A673 (cell line): ENCODE measurements around the gene SSR2. TPM values are rescaled to one million over a fixed set of nuclear protein-coding genes. Genes with fewer than 3 reads are reported as not detected.

Experiments used
- BruUV-seq: library from RNA; stranded (reverse); fragments of 400-500 nt; replicated peaks from 2 replicates; lab custom pipeline; 2021; lab: Mats Ljungman, UMichigan
- CTCF ChIA-PET: fragments of 300-600 bp; sonication (Branson Sonifier 250); formaldehyde crosslinking; loops from one replicate; lab custom pipeline; 2022; ENCODE audit warnings: antibody characterized with exemption; lab: Charles Lee
- POLR2A ChIA-PET: fragments of 300-600 bp; sonication (Branson Sonifier 250); formaldehyde crosslinking; loops from one replicate; lab custom pipeline; 2022; ENCODE audit warnings: antibody characterized with exemption; ENCODE audit not compliant: low non-redundant PET; lab: Charles Lee
- DNase-seq: peaks from one replicate; pipeline ENCODE4 v3.0.0-alpha.2; 2015; ENCODE audit warnings: low spot score
- H3K27ac ChIP-seq: fragments of 200-600 bp; sonication (generic); 2 replicates; pipeline ENCODE4 v1.5.1; 2016; ENCODE audit warnings: mixed run types, low read depth, mild to moderate bottlenecking, mixed read lengths, antibody characterized with exemption, low read length; ENCODE audit not compliant: poor library complexity, severe bottlenecking
- H3K27me3 ChIP-seq: fragments of 200-600 bp; sonication (generic); replicated peaks from 2 replicates; pipeline ENCODE4 v1.6.1; 2017; ENCODE audit warnings: mixed run types, low read depth, mild to moderate bottlenecking, mixed read lengths, antibody characterized with exemption, low read length; ENCODE audit not compliant: insufficient read depth, poor library complexity
- H3K36me3 ChIP-seq: fragments of 200-600 bp; sonication (generic); 2 replicates; pipeline ENCODE4 v1.6.1; 2016; ENCODE audit warnings: mixed run types, mild to moderate bottlenecking, mixed read lengths, antibody characterized with exemption, low read length; ENCODE audit not compliant: insufficient read depth, poor library complexity, severe bottlenecking
- H3K4me1 ChIP-seq: fragments of 200-600 bp; sonication (generic); 2 replicates; pipeline ENCODE4 v1.6.1; 2017; ENCODE audit warnings: mixed run types, mild to moderate bottlenecking, mixed read lengths, antibody characterized with exemption, low read length; ENCODE audit not compliant: insufficient read depth, poor library complexity, severe bottlenecking
- H3K4me3 ChIP-seq: fragments of 200-600 bp; sonication (generic); 2 replicates; pipeline ENCODE4 v1.5.1; 2016; ENCODE audit warnings: low read depth, mixed run types, mild to moderate bottlenecking, mixed read lengths, low read length; ENCODE audit not compliant: poor library complexity, severe bottlenecking
- H3K9me3 ChIP-seq: fragments of 200-600 bp; sonication (generic); 2 replicates; pipeline ENCODE4 v1.6.1; 2016; ENCODE audit warnings: mixed run types, low read depth, mild to moderate bottlenecking, mixed read lengths, antibody characterized with exemption, low read length; ENCODE audit not compliant: poor library complexity, severe bottlenecking
- CTCF ChIP-seq: fragments of 300-800, 200-600 bp; sonication (generic); conservative IDR thresholded peaks from 2 replicates; pipeline ENCODE4 v1.5.1; 2017; ENCODE audit warnings: low read depth, mild to moderate bottlenecking, antibody characterized with exemption, low read length, moderate library complexity, mixed read lengths
- EZH2 ChIP-seq: fragments of 200-600 bp; sonication (generic); IDR thresholded peaks from 2 replicates; pipeline ENCODE4 v1.6.1; 2017; ENCODE audit warnings: borderline replicate concordance, low read depth, mild to moderate bottlenecking, mixed read lengths, antibody characterized with exemption, low read length; ENCODE audit not compliant: poor library complexity, severe bottlenecking
- intact Hi-C: fragments of 100-400 bp; cut with micrococcal nuclease; formaldehyde crosslinking; loops from one replicate; pipeline ENCODE4 v1.10.0; 2022; ENCODE audit not compliant: unreplicated experiment
- total RNA-seq: library from RNA; stranded (reverse); gene quantifications from 2 replicates; pipeline ENCODE4 v1.2.3, GENCODE V29; 2021

SSR2 gene
- total RNA-seq, 1 experiment from 2014 or later: 233 TPM

DNA sequence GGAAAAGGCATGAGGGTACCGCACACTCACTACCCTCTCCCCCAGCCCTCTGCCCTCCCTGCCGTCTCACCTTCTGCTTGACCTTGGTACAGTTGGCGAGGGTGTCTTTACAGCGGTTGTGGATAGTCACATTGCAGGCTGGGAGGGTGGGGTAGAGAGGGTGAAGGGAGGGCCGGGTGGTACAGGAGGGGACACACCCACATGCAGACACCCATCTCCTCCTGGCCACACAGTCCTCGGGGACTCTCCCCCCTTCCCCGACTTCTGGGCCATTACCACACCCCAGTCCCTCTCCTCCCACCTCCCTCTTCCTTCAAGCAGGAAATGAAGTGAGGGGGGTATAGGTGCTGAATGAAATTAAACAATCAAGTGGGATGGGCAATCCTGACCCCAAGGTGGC lies 54.0 kb downstream of the SSR2 start:
- H3K27me3 ChIP-seq: no peaks in the 10 kb centered on the region
- no peak overlapping the region for H3K4me3 ChIP-seq
- DNase-seq: no peak
- peaks cover 50% of the 10 kb centered on the region for H3K4me1 ChIP-seq
- BruUV-seq: no TSS peak
- intact Hi-C loops: no loop called here
- no peaks in the 10 kb centered on the region for H3K9me3 ChIP-seq
- ChIA-PET POLR2A (no interaction called here), CTCF (no interaction called here)
- peaks cover 80% of the 10 kb centered on the region for H3K36me3 ChIP-seq
- H3K27ac ChIP-seq: peak overlapping the region; percentile 70
- TF ChIP-seq CTCF (no peak), EZH2 (no peak)

GRCh38 chr1:155966135-155966534 lies 54.6 kb downstream of the SSR2 start:
- Histone ChIP-seq H3K9me3 (no peaks in the 10 kb centered on the region), H3K4me1 (peaks cover 48% of the 10 kb centered on the region), H3K4me3 (no peak overlapping the region), H3K27ac (peak overlapping the region; percentile 37), H3K36me3 (peaks cover 85% of the 10 kb centered on the region), H3K27me3 (no peaks in the 10 kb centered on the region)
- peak; percentile 36; the same call in 1 of the 2 replicates for TF ChIP-seq CTCF
- no peak for TF ChIP-seq EZH2
- POLR2A ChIA-PET: no interaction called here
- DNase-seq: no peak
- CTCF ChIA-PET: interaction anchor here (0.8 kb wide), 1 partner anchor 23 kb away, joined by 3 read pairs; no protein-coding TSS in a partner anchor
- intact Hi-C loops: no loop called here
- BruUV-seq: no TSS peak

- TF ChIP-seq EZH2 (no peak), CTCF (no peak)
- ChIA-PET CTCF (no interaction called here), POLR2A (no interaction called here)
- intact Hi-C loops: no loop called here
- no peak for DNase-seq
- H3K36me3 ChIP-seq: peaks cover 94% of the 10 kb centered on the region
- no peak overlapping the region for H3K27ac ChIP-seq
- H3K27me3 ChIP-seq: no peaks in the 10 kb centered on the region
- H3K4me3 ChIP-seq: no peak overlapping the region
- H3K9me3 ChIP-seq: no peaks in the 10 kb centered on the region
- BruUV-seq: no TSS peak
- peaks cover 41% of the 10 kb centered on the region for H3K4me1 ChIP-seq
Measured at GRCh38 chr1:155964193-155964592, 56.6 kb downstream of the SSR2 start.
